OCI-LY7 (cell line): ENCODE results near the gene PRND. TPM values are rescaled to one million over a fixed set of nuclear protein-coding genes. Genes with fewer than 3 reads are reported as not detected.
"Not testable (repeated sequence)": the region's sequence is repeated elsewhere in the genome, so short reads cannot be mapped to it uniquely, and the experiment has no call there.

Experiments used
- BruUV-seq: library from RNA; stranded (reverse); fragments of 400-500 nt; replicated peaks from 2 replicates; lab custom pipeline; 2021; lab: Mats Ljungman, UMichigan
- CTCF ChIA-PET: fragments of 300-600 bp; sonication (Branson Sonifier 250); formaldehyde crosslinking; loops from one replicate; lab custom pipeline; 2022; ENCODE audit warnings: antibody characterized with exemption; ENCODE audit not compliant: unreplicated experiment; lab: Charles Lee
- POLR2A ChIA-PET: fragments of 300-600 bp; sonication (Branson Sonifier 250); formaldehyde crosslinking; loops from one replicate; lab custom pipeline; 2022; ENCODE audit warnings: antibody characterized with exemption; lab: Charles Lee
- DNase-seq: peaks from one replicate; pipeline ENCODE4 v3.0.0-alpha.2; 2015; ENCODE audit warnings: low spot score
- H2AFZ ChIP-seq: fragments of 200-600 bp; sonication (generic), shearing (Covaris generic); 2 replicates; pipeline ENCODE4 v1.6.1; 2014; ENCODE audit warnings: mild to moderate bottlenecking, antibody characterized with exemption, low read length, moderate library complexity
- H3K27ac ChIP-seq: fragments of 200-600 bp; sonication (generic); 2 replicates; pipeline ENCODE4 v1.5.1; 2014; ENCODE audit warnings: mixed run types, low read depth, mild to moderate bottlenecking, moderate library complexity, low read length, inconsistent platforms; ENCODE audit not compliant: poor library complexity, severe bottlenecking
- H3K36me3 ChIP-seq: fragments of 200-600 bp; sonication (generic); 2 replicates; pipeline ENCODE4 v1.6.1; 2014; ENCODE audit warnings: mild to moderate bottlenecking, antibody characterized with exemption, low read length, moderate library complexity, mixed read lengths; ENCODE audit not compliant: insufficient read depth
- H3K4me1 ChIP-seq: fragments of 200-600 bp; sonication (generic); 2 replicates; pipeline ENCODE4 v1.5.1; 2014; ENCODE audit warnings: mild to moderate bottlenecking, low read length; ENCODE audit not compliant: insufficient read depth, poor library complexity, severe bottlenecking
- H3K4me2 ChIP-seq: fragments of 200-600 bp; sonication (generic); 2 replicates; pipeline ENCODE4 v1.6.1; 2014; ENCODE audit warnings: mild to moderate bottlenecking, low read length
- H3K4me3 ChIP-seq: fragments of 200-600 bp; sonication (generic); 2 replicates; pipeline ENCODE4 v1.5.1; 2014; ENCODE audit warnings: mild to moderate bottlenecking, low read depth, low read length; ENCODE audit not compliant: poor library complexity, severe bottlenecking
- H3K79me2 ChIP-seq: fragments of 200-600 bp; sonication (generic); 2 replicates; pipeline ENCODE4 v1.6.1; 2016; ENCODE audit warnings: low read depth, mild to moderate bottlenecking, low read length, moderate library complexity, mixed read lengths; ENCODE audit not compliant: insufficient read depth
- H3K9me2 ChIP-seq: fragments of 200-600 bp; sonication (generic); 2 replicates; pipeline ENCODE4 v1.6.1; 2016; ENCODE audit warnings: mild to moderate bottlenecking, low read length, mixed read lengths; ENCODE audit not compliant: insufficient read depth
- H3K9me3 ChIP-seq: fragments of 200-600 bp; sonication (generic); 2 replicates; pipeline ENCODE4 v1.6.1; 2014; ENCODE audit warnings: mild to moderate bottlenecking, mixed run types, low read length, mixed read lengths
- H4K20me1 ChIP-seq: fragments of 200-600 bp; sonication (generic); 2 replicates; pipeline ENCODE4 v1.6.1; 2014; ENCODE audit warnings: mild to moderate bottlenecking, antibody characterized with exemption, low read length, moderate library complexity, mixed read lengths; ENCODE audit not compliant: insufficient read depth
- CTCF ChIP-seq: fragments of 200-600 bp; sonication (generic); conservative IDR thresholded peaks from 2 replicates; pipeline ENCODE4 v1.5.1; 2014; ENCODE audit warnings: mild to moderate bottlenecking, antibody characterized with exemption, low read length, moderate library complexity, mixed read lengths
- EZH2phosphoT487 ChIP-seq: fragments of 200-600 bp; sonication (generic); IDR thresholded peaks from 2 replicates; pipeline ENCODE4 v1.6.1; 2018; ENCODE audit warnings: low read depth, borderline replicate concordance, mild to moderate bottlenecking, mixed run types, antibody characterized with exemption, low read length, moderate library complexity, mixed read lengths
- intact Hi-C: fragments of 100-400 bp; cut with micrococcal nuclease; formaldehyde crosslinking; loops from one replicate; pipeline ENCODE4 v1.10.0; 2022; ENCODE audit not compliant: unreplicated experiment
- total RNA-seq, 2 experiments: library from RNA; depleted of rRNA in 1 of 2; stranded (reverse); fragments of >200 nt in 1 of 2; shearing (Covaris generic) in 1 of 2; gene quantifications; 2 replicates each; pipeline ENCODE4 v1.2.3, GENCODE V29; 2014 to 2022

PRND gene
- total RNA-seq, 2 experiments from 2014 or later: not detected

DNA sequence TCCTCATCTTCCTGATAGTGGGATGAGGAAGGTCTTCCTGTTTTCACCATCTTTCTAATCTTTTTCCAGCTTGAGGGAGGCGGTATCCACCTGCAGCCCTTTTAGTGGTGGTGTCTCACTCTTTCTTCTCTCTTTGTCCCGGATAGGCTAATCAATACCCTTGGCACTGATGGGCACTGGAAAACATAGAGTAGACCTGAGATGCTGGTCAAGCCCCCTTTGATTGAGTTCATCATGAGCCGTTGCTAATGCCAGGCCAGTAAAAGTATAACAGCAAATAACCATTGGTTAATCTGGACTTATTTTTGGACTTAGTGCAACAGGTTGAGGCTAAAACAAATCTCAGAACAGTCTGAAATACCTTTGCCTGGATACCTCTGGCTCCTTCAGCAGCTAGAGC lies 21.8 kb upstream of the PRND start:
- Histone ChIP-seq H3K4me2 (no peak overlapping the region), H3K9me2 (no peaks in the 10 kb centered on the region), H4K20me1 (no peaks in the 10 kb centered on the region), H3K4me3 (no peak overlapping the region), H3K9me3 (no peaks in the 10 kb centered on the region), H3K36me3 (no peaks in the 10 kb centered on the region), H3K27ac (no peak overlapping the region), H3K79me2 (no peaks in the 10 kb centered on the region), H2AFZ (no peak overlapping the region), H3K4me1 (no peaks in the 10 kb centered on the region)
- ChIA-PET CTCF (no interaction called here), POLR2A (no interaction called here)
- no peak for DNase-seq
- intact Hi-C loops: no loop called here
- TF ChIP-seq EZH2phosphoT487 (no peak), CTCF (no peak)
- no TSS peak for BruUV-seq

- Histone ChIP-seq H3K9me3 (no peaks in the 10 kb centered on the region), H3K79me2 (no peaks in the 10 kb centered on the region), H3K36me3 (no peaks in the 10 kb centered on the region), H3K4me2 (no peak overlapping the region), H3K9me2 (no peaks in the 10 kb centered on the region), H3K4me3 (no peak overlapping the region), H3K4me1 (no peaks in the 10 kb centered on the region), H2AFZ (no peak overlapping the region), H3K27ac (no peak overlapping the region), H4K20me1 (no peaks in the 10 kb centered on the region)
- BruUV-seq: no TSS peak
- POLR2A ChIA-PET: no interaction called here
- CTCF ChIA-PET: no interaction called here
- no peak for DNase-seq
- TF ChIP-seq EZH2phosphoT487: no peak
- TF ChIP-seq CTCF: no peak
- intact Hi-C loops: no loop called here
Observed at GRCh38 chr20:4702562-4703280, 19.0 kb upstream of the PRND start.

DNA sequence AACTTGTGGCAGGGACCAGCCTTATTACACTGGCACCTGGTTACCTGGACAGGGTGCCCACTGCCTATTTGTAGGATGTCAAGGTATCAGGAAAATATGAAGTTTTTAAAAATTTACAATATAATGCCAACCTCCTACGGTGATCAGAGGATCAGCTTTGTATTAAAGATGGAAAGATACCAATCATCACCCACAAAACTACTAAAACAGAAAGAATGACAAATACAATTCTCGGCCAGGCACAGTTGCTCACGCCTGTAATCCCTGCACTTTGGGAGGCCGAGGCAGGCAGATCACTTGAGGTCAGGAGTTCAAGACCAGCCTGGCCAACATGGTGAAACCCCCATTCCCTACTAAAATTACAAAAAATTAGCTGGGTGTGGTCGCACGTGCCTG lies 18.4 kb upstream of the PRND start:
- H3K27ac ChIP-seq: no peak overlapping the region
- no peaks in the 10 kb centered on the region for H3K9me3 ChIP-seq
- POLR2A ChIA-PET: no interaction called here
- H3K79me2 ChIP-seq: no peaks in the 10 kb centered on the region
- DNase-seq: no peak
- no peaks in the 10 kb centered on the region for H3K36me3 ChIP-seq
- intact Hi-C loops: no loop called here
- no peaks in the 10 kb centered on the region for H3K4me1 ChIP-seq
- no peak overlapping the region for H2AFZ ChIP-seq
- no peak overlapping the region for H3K4me2 ChIP-seq
- no peaks in the 10 kb centered on the region for H4K20me1 ChIP-seq
- BruUV-seq: no TSS peak
- CTCF ChIA-PET: no interaction called here
- TF ChIP-seq CTCF (no peak), EZH2phosphoT487 (no peak)
- no peaks in the 10 kb centered on the region for H3K9me2 ChIP-seq
- H3K4me3 ChIP-seq: no peak overlapping the region

GRCh38 chr20:4706941-4707340 lies 14.8 kb upstream of the PRND start:
- H3K79me2 ChIP-seq, H3K9me3 ChIP-seq, intact Hi-C loops, POLR2A ChIA-PET, H3K4me1 ChIP-seq, H3K27ac ChIP-seq, H3K4me2 ChIP-seq, H3K4me3 ChIP-seq, H2AFZ ChIP-seq, H3K9me2 ChIP-seq, CTCF ChIA-PET, H3K36me3 ChIP-seq, BruUV-seq, DNase-seq, H4K20me1 ChIP-seq: not testable (repeated sequence)
